Fibroblast of the aortic adventitia (primary cell): ENCODE measurements around the gene LENG8. TPM values are rescaled to one million over a fixed set of nuclear protein-coding genes. Genes with fewer than 3 reads are reported as not detected.
"Not testable (repeated sequence)": the region's sequence is repeated elsewhere in the genome, so short reads cannot be mapped to it uniquely, and the experiment has no call there.

ENCODE experiments used
- DNase-seq: peaks from one replicate; pipeline ENCODE4 v3.0.0-alpha.2; 2010; ENCODE audit warnings: low read depth
- H3K4me3 ChIP-seq: 2 replicates; pipeline ENCODE4 v1.5.1; 2011; ENCODE audit warnings: low read depth, mild to moderate bottlenecking, control low read depth, low read length, moderate library complexity
- total RNA-seq: library from RNA; depleted of rRNA; stranded (reverse); fragments of >200 nt; gene quantifications from 2 replicates; pipeline ENCODE4 v1.2.3, GENCODE V29; 2012; ENCODE audit warnings: low replicate concordance
- TF ChIP-seq, protein P1 (sequence below): IDR thresholded peaks from 2 replicates; pipeline ENCODE4 v1.5.1; 2011; ENCODE audit warnings: mild to moderate bottlenecking, low read length, control low read depth, inconsistent platforms; ENCODE audit not compliant: insufficient read depth

Gene LENG8
- total RNA-seq, 1 donor: 41.7 TPM

- TF ChIP-seq, protein P1, sequence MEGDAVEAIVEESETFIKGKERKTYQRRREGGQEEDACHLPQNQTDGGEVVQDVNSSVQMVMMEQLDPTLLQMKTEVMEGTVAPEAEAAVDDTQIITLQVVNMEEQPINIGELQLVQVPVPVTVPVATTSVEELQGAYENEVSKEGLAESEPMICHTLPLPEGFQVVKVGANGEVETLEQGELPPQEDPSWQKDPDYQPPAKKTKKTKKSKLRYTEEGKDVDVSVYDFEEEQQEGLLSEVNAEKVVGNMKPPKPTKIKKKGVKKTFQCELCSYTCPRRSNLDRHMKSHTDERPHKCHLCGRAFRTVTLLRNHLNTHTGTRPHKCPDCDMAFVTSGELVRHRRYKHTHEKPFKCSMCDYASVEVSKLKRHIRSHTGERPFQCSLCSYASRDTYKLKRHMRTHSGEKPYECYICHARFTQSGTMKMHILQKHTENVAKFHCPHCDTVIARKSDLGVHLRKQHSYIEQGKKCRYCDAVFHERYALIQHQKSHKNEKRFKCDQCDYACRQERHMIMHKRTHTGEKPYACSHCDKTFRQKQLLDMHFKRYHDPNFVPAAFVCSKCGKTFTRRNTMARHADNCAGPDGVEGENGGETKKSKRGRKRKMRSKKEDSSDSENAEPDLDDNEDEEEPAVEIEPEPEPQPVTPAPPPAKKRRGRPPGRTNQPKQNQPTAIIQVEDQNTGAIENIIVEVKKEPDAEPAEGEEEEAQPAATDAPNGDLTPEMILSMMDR: no peak
- DNase-seq: peak; percentile 62
- peak overlapping the region; percentile 59 for H3K4me3 ChIP-seq
Observed at GRCh38 chr19:54464630-54465425, 15.8 kb downstream of the LENG8 start.

DNA sequence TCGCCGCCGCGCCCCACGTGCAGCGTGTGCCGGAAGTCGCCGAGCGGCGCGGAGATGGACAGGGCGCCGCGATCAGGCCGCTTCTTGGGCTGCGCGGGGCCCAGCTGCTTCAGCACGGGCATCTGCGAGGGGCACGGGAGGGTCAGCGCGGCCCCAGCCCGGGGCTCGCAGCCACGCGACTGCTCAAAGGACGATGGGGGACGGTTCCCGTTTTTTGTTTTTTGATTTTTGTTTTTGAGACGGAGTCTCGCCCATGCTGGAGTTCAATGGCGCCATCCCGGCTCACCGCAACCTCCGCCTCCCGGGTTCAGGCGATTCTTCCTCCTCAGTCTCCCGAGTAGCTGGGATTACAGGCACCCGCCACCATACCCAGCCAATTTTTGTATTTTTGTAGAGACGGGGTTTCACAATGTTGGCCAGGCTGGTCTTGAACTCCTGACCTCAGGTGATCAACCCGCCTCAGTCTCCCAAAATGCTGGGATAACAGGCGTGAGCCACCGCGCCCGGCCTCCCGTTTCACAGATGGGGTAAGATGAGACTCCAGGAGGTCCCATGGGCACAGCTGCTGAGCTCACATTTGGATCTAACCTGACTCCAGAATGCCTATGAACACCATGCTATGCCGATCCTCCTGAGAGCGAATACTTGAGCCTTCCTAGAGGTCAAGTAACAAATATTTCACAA, 16.6 kb downstream of the LENG8 start:
- H3K4me3 ChIP-seq: no peak overlapping the region
- TF ChIP-seq, protein P1: no peak
- no peak for DNase-seq

GRCh38 chr19:54466110-54466480, 17.1 kb downstream of the LENG8 start:
- DNase-seq, H3K4me3 ChIP-seq: not testable (repeated sequence)

- TF ChIP-seq, protein P1: no peak
- DNase-seq: no peak
Observed at GRCh38 chr19:54469496-54469934, 20.5 kb downstream of the LENG8 start.

DNA sequence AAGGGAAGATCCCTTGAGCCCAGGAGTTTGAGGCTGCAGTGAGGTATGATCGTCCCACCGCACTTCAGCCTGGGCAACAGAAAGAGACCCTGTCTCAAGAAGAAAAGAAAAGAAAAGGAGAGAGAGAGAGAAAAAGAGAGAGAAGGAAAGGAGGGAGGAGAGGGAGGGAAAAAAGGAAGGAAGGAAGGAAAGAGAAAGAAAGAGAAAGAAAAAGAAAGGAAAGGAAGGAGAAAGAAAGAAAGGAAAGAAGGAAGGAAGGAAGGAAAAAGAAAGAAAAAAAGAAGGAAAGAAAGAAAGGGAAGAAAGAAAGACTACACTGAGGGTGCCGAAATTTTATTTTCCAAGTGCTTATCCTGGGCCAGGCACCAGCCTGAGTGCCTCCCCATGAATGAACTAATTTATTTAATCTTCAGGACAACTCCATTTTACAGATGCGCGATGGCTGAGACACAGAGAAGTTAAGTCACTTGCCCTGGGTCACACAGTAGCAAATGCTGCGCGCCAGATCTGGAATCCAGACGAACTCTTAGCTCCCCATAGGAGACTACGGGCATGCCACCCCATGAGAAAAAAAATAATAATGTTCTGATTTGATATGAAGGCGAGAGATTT, 21.4 kb downstream of the LENG8 start:
- no peak for DNase-seq
- H3K4me3 ChIP-seq: peak overlapping the region; percentile 65
- TF ChIP-seq, protein P1: no peak

More at GRCh38 chr19:54469496-54469934, 20.5 kb downstream of the LENG8 start:
- no peak overlapping the region for H3K4me3 ChIP-seq

GRCh38 chr19:54470991-54471782, 22.2 kb downstream of the LENG8 start:
- TF ChIP-seq, protein P1: no peak
- H3K4me3 ChIP-seq: peak overlapping the region; percentile 65
- no peak for DNase-seq
